SIG-M5 treated with dmso at 0.1 percent for 504 hours (cell line): ENCODE data around the gene ELOB.

Source experiments
- DNase-seq: peaks from one replicate; lab custom pipeline; 2025; ENCODE audit not compliant: unreplicated experiment; lab: John Stamatoyannopoulos, UW

The ELOB gene

GRCh38 chr16:2811703-2812471 lies 34.8 kb upstream of the ELOB start:
- no peak for DNase-seq

- DNase-seq, result no peak
Measured at GRCh38 chr16:2810651-2811050, 33.6 kb upstream of the ELOB start.

- DNase-seq, result no peak
Measured at GRCh38 chr16:2809149-2809760, 32.2 kb upstream of the ELOB start.

- no peak for DNase-seq
Measured at GRCh38 chr16:2808181-2808580, 31.1 kb upstream of the ELOB start.

- DNase-seq, result no peak
Measured at GRCh38 chr16:2806286-2806685, 29.2 kb upstream of the ELOB start.

- no peak for DNase-seq
Measured at GRCh38 chr16:2804728-2805127, 27.6 kb upstream of the ELOB start.

GRCh38 chr16:2803545-2804195 lies 26.6 kb upstream of the ELOB start:
- DNase-seq, result no peak

GRCh38 chr16:2799859-2800226 lies 22.8 kb upstream of the ELOB start:
- DNase-seq, result peak; percentile 62

- no peak for DNase-seq
Measured at GRCh38 chr16:2799205-2799858, 22.3 kb upstream of the ELOB start.

- DNase-seq, result no peak
Measured at GRCh38 chr16:2798723-2799204, 21.7 kb upstream of the ELOB start.

- peak; percentile 64 for DNase-seq
Measured at GRCh38 chr16:2795395-2796143, 18.5 kb upstream of the ELOB start.

GRCh38 chr16:2792940-2793339 lies 15.9 kb upstream of the ELOB start:
- DNase-seq, result no peak

- DNase-seq, result no peak
Measured at GRCh38 chr16:2791174-2791573, 14.1 kb upstream of the ELOB start.

- no peak for DNase-seq
Measured at GRCh38 chr16:2790631-2791030, 13.6 kb upstream of the ELOB start.

- no peak for DNase-seq
Measured at GRCh38 chr16:2787961-2788360, 10.9 kb upstream of the ELOB start.

GRCh38 chr16:2787406-2787805 lies 10.3 kb upstream of the ELOB start, which contains the start of gene PRSS33:
PRSS33 (minus strand) TSS chr16:2787560; CDS start chr16:2786547, 1,013 bp downstream.
- DNase-seq, result no peak

- DNase-seq, result no peak
Measured at GRCh38 chr16:2786826-2787151, 9.7 kb upstream of the ELOB start.

GRCh38 chr16:2786061-2786825 lies 9.2 kb upstream of the ELOB start:
- no peak for DNase-seq

- DNase-seq, result no peak
Measured at GRCh38 chr16:2785101-2785991, 8.3 kb upstream of the ELOB start.
